ENCODE data around the gene POLL. TPM values are rescaled to one million over a fixed set of nuclear protein-coding genes. Genes with fewer than 3 reads are reported as not detected.
"Not testable (repeated sequence)": the region's sequence is repeated elsewhere in the genome, so short reads cannot be mapped to it uniquely, and the experiment has no call there.

POLL gene
- total RNA-seq, 1 donor from 2014 or later, result 30.4 TPM

DNA sequence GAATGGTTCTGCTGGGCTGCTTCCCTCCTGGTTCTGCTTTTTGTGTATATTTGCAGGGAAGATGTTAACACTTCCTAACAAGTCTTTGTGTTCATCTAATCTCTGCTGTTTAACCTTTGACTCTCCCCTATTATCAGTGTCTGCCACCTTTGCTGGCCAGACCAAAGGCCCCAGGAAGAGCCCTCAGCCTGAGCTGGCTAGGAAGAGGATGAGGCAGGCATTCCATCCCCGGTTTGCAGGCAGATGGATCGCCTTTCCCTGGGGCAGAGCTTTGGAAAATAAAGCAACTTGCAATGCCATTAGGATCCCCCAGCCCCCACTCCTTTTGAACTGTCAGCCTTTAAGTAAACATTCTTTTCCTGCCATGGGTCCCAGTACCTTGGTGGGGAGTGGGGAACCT is 19.1 kb upstream of the POLL start:
- peaks cover 68% of the 10 kb centered on the region for H3K36me3 ChIP-seq
- ATAC-seq (no peak), DNase-seq (no peak)
- no peak overlapping the region for H3K27ac ChIP-seq
- intact Hi-C loops (cut with DNase I), result no loop called here
- H3K4me1 ChIP-seq, result no peaks in the 10 kb centered on the region
- H3K9me3 ChIP-seq, result no peaks in the 10 kb centered on the region
- TF ChIP-seq, protein P1, sequence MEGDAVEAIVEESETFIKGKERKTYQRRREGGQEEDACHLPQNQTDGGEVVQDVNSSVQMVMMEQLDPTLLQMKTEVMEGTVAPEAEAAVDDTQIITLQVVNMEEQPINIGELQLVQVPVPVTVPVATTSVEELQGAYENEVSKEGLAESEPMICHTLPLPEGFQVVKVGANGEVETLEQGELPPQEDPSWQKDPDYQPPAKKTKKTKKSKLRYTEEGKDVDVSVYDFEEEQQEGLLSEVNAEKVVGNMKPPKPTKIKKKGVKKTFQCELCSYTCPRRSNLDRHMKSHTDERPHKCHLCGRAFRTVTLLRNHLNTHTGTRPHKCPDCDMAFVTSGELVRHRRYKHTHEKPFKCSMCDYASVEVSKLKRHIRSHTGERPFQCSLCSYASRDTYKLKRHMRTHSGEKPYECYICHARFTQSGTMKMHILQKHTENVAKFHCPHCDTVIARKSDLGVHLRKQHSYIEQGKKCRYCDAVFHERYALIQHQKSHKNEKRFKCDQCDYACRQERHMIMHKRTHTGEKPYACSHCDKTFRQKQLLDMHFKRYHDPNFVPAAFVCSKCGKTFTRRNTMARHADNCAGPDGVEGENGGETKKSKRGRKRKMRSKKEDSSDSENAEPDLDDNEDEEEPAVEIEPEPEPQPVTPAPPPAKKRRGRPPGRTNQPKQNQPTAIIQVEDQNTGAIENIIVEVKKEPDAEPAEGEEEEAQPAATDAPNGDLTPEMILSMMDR (IDR thresholded peaks at IDR 0.05), result no peak
- no peak overlapping the region for H3K4me3 ChIP-seq
- no peaks in the 10 kb centered on the region for H3K27me3 ChIP-seq

DNA sequence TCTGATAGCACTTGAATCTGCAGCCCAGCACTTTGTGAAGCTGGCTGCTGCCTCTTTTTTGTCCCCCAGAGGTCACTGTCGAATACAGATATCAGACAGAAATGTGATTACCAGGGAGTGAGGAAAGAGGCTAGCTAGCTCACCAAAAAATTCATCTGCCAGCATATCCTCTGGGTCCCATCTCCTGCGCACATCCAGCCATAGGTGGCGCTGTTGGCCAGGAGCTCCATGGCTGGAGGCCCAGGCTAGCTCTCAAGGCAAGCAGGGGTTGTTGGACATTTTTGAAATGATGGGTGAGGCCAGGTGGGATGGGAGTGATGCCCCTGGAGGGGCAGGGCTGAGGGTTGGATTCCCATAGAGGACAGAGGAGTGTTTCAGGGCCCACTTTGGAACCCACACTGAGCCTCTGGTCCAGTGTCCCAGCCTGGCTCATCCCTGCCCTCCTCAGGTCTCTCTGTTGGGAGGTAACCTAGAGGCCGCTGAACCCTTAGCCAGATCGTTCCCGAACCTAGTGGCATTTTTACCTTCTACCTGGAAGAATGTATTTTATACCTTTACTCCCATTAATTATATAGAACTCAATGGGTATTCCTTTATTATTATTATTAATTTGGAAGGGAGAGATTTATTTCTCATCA is 14.8 kb upstream of the POLL start:
- TF ChIP-seq, protein P1 (IDR thresholded peaks at IDR 0.05), result peak; percentile 80
- intact Hi-C loops (cut with DNase I), result loop anchor here (5.0 kb wide), 1 partner anchor 179 kb away; the partner anchor contains the start of gene NPM3

DNA sequence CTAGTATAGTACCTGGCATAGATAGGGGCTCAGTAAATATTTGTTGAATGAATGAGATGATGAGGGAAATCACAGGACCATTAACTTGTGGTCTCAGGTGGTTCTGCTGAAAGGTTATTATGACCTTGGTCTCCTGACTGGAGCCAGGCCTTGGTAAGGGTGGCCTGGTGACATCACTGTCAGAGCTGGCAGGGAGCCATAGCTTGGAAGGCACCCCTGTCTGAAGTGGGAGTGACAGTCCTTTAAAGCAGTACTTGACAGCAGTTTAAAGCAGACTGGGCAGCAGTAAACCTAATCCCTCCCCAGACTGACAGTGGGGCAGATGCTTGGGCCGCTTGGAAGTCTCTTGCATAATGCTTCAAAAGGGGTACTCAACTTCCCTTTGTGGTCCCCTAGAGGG is 13.5 kb upstream of the POLL start:
- Histone ChIP-seq H3K36me3 (peaks cover 13% of the 10 kb centered on the region), H3K9me3 (no peaks in the 10 kb centered on the region), H3K4me3 (no peak overlapping the region), H3K27me3 (no peaks in the 10 kb centered on the region), H3K4me1 (no peaks in the 10 kb centered on the region), H3K27ac (no peak overlapping the region)
- DNase-seq (peak; percentile 60), ATAC-seq (peak; percentile 17)
- intact Hi-C loops (cut with DNase I), result loop anchor here (5.0 kb wide), 1 partner anchor 181 kb away; the partner anchor contains the start of gene NPM3
- TF ChIP-seq, protein P1 (IDR thresholded peaks at IDR 0.05), result no peak

More for the DNA sequence above, 14.8 kb upstream of the POLL start:
- Histone ChIP-seq H3K4me3 (no peak overlapping the region), H3K4me1 (no peaks in the 10 kb centered on the region), H3K27me3 (no peaks in the 10 kb centered on the region), H3K9me3 (no peaks in the 10 kb centered on the region), H3K27ac (no peak overlapping the region), H3K36me3 (peaks cover 26% of the 10 kb centered on the region)
- DNase-seq, result peak; percentile 88
- peak; percentile 93 for ATAC-seq

DNA sequence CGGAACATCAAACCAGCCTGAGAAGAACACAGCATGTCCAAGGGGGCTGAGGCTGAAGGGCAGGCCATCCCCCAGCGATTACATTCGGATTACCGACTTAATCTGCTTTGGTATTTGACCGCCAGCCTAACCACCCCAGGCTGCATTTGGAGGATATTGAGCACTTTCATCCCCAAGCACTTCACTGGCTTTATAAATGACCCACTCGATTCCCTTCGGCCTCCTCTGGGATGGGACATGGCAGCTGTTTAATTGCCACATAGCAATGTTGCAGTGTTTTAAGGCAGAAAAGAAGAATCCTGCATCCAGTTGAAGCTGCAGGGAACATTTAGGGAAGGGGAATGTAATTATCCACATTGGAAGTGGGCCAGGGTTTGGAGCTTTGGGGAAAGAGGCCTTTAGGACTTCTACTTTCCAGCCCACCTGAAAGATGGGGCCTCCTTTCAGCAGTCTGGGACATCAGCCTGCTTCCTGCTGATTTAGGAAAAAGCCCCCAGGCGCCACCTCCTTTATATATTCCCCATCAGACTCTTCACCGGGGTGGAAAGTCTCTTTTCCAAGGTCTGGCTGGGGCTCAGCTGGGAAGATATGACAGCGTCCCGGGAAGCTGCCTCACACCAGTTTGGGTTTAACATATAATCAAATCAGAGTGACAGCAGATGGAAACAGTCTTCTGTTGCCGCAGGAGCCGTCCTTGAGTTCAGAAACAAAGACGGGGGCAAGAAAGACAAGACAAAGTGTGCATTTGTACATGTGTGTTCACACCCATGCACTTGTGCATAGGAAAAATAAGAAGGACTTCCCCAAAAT is 9.2 kb upstream of the POLL start:
- intact Hi-C loops (cut with DNase I), result no loop called here
- H3K4me3 ChIP-seq, result no peak overlapping the region
- ATAC-seq, result no peak
- TF ChIP-seq, protein P1 (IDR thresholded peaks at IDR 0.05), result no peak
- no peaks in the 10 kb centered on the region for H3K4me1 ChIP-seq
- H3K9me3 ChIP-seq, result no peaks in the 10 kb centered on the region
- no peaks in the 10 kb centered on the region for H3K36me3 ChIP-seq
- no peak overlapping the region for H3K27ac ChIP-seq
- DNase-seq, result no peak
- H3K27me3 ChIP-seq, result no peaks in the 10 kb centered on the region

DNA sequence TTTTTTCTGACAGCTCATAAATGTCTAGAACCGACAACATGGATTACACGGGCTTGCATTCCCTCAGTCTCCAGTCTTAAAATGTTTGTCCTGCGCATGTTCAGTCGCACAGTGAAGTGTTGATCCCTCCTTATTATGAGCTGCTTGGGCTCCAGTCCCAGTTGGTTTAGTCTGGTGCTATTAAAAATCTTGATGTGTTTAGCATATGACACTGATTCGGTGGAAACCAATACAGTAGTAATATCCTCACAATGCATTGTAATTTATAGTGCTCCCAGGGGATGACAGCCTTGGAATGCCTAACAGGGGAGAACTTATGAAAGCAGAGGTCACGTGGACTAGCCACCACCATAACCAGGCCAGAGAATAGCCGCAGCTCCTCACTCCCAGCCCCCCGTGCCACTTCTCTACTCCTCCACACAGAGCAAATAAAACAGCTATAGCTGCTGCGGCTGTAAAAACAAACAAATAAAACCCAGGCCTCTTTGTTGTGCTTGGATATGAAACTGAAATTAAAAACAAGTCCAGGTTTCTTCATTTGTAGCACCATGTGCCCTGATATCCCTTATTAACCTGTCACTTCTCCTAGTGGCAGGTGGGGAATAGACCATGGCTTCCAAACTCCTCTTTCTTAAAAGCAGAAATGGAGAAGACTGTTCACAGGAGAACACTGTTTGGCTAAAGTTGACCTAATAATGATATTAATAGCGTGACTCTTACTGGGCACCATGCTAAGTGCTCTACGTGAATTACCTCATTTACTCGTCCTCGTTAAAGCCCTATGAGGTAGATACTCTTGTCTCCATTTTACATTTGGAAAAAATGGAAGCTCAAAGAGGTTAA is 7.8 kb upstream of the POLL start:
- H3K4me3 ChIP-seq, result no peak overlapping the region
- H3K4me1 ChIP-seq, result no peaks in the 10 kb centered on the region
- H3K27ac ChIP-seq, result no peak overlapping the region
- intact Hi-C loops (cut with DNase I), result no loop called here
- no peaks in the 10 kb centered on the region for H3K36me3 ChIP-seq
- no peaks in the 10 kb centered on the region for H3K27me3 ChIP-seq
- DNase-seq (no peak), ATAC-seq (no peak)
- no peaks in the 10 kb centered on the region for H3K9me3 ChIP-seq
- TF ChIP-seq, protein P1 (IDR thresholded peaks at IDR 0.05), result no peak

DNA sequence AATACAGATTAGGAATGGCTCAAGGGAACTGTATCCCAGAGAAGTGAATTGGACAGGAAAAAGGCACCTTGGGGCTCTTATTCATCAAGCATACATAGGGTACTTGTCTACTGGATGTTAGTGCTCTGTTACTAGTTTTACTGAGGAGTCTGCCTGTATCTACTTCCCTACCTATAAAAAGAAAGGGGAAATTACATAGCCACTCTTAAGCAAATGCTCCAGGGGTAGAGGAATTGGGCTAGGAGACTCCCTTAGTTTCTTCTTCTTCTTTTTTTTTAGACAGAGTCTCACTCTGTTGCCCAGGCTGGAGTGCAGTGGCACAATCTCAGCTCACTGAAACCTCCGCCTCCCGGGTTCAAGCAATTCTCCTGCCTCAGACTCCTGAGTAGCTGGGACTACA is 5.3 kb upstream of the POLL start:
- H3K27me3 ChIP-seq; H3K4me1 ChIP-seq; H3K4me3 ChIP-seq; H3K36me3 ChIP-seq; DNase-seq; H3K27ac ChIP-seq; H3K9me3 ChIP-seq; intact Hi-C loops (cut with DNase I): not testable (repeated sequence)
- ATAC-seq, result peak; percentile 78
